ENCODE results near the gene ST3GAL3.

- no peak for TF ChIP-seq POLR2AphosphoS5 (IDR thresholded peaks at IDR 0.05; ENCODE audit: borderline replicate concordance, low read depth, low read length)
- no peak for TF ChIP-seq EZH2 (IDR thresholded peaks at IDR 0.05)
These were observed 154.0 kb downstream of the ST3GAL3 start for GRCh38 chr1:43861337-43861736.
